Mucosa of descending colon (tissue), 3 donors: ENCODE measurements around the gene ZNF839. TPM values are rescaled to one million over a fixed set of nuclear protein-coding genes. Genes with fewer than 3 reads are reported as not detected.

Source experiments
- ATAC-seq: fragments of 200-7000 bp; cut with Tn5 transposase; one replicate; pipeline ENCODE4 v1.9.1; 2020; ENCODE audit warnings: mild to moderate bottlenecking, moderate library complexity
- DNase-seq, 3 donors: peaks; one replicate each; pipeline ENCODE4 v3.0.0-alpha.2; 2020
- H3K36me3 ChIP-seq: fragments of 200-600 bp; one replicate; pipeline ENCODE4 v1.8.0; 2021; ENCODE audit warnings: low read depth, mild to moderate bottlenecking
- H3K4me1 ChIP-seq: fragments of 200-600 bp; one replicate; pipeline ENCODE4 v1.8.0; 2021; ENCODE audit warnings: low read depth, mild to moderate bottlenecking
- H3K4me3 ChIP-seq: fragments of 200-600 bp; one replicate; pipeline ENCODE4 v1.8.0; 2021; ENCODE audit warnings: mild to moderate bottlenecking
- H3K9me3 ChIP-seq: fragments of 200-600 bp; one replicate; pipeline ENCODE4 v1.8.0; 2021; ENCODE audit warnings: mild to moderate bottlenecking
- intact Hi-C, 2 donors: fragments of 100-400 bp; cut with DNase I in 1 of 2; cut with micrococcal nuclease in 1 of 2; formaldehyde crosslinking; loops; one replicate each; pipeline versions ENCODE4 v1.11.0 to v1.11.1; 2022; cut with DNase I, micrococcal nuclease
- long read RNA-seq, 2 donors: library from polyadenylated mRNA; unstranded; transcript quantifications; one replicate each; pipeline ENCODE4 v2.0.0, GENCODE V29; 2019 to 2021
- total RNA-seq, 3 donors: library from RNA; stranded (reverse); fragmentation: NEBNext Ultra II Directional in 2 of 3; extraction: Animal tissue kit (Norgen Biotek cat#: 25700) in 2 of 3; gene quantifications; one replicate each; pipeline versions ENCODE4 v1.2.1 to v1.2.4, GENCODE V29; 2021 to 2023
- TF ChIP-seq, protein P1 (sequence below): fragments of 200-600 bp; IDR thresholded peaks from one replicate; pipeline ENCODE4 v1.8.0; 2022; ENCODE audit warnings: antibody characterized with exemption, mild to moderate bottlenecking
- donor health status: DM: no; HTN: no; CAD: no; lungs with moderate emphysema.
- donor health status: DM: no; HTN: no; CAD: no.
- donor health status: DM: no; HTN: yes; CAD: no.

ZNF839 gene
- total RNA-seq = 10 to 100 TPM in 1 of 3 donors, 1 to 10 TPM in 2; 9.5 to 12.4 (median 9.7) TPM
- long read RNA-seq, donor 1, transcript ZNF839-202 (8 exons, 2,987 nt) = major isoform, 6 of 11 reads
- long read RNA-seq, donor 1, partial matches to known transcripts = 1 of 11 reads
- long read RNA-seq, donor 1, other reads (novel, unspliced or antisense) = 4 of 11 reads
- long read RNA-seq, donor 2 = 0 reads

DNA sequence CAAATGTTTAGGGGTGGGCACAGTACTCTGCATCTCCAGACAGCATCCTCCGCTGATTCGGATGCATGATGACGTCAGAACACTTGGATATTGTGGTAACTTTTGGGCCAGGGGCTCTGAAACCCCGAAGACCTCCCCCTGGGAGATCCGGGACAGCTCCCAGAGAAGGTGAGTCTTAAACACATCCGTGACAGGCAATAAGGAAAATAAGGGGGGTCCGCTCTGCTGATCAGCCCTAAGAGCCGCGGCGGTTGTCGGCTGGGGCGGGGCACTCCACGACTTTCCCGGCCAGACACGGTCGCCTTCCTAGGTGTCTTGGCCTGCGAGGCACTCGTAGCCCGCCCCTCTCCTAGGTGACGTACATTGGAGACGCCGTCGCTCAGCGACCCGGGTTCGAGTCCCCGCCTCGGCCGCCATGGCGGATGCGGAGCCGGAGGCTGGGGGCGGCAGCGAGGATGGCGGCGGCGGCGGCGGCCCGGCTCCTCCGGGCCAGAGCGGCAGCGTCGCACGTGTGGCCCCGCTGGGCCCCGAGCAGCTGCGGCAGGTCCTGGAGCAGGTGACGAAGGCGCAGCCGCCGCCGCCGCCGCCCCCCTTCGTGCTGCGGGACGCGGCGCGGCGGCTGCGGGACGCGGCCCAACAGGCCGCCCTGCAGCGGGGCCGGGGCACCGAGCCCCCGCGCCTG, at the start of gene ZNF839:
ZNF839 (plus strand) TSS at position 396 of the 682 bp plus-strand sequence; CDS start at position 416, 20 bp downstream.
- H3K36me3 ChIP-seq = no peaks in the 10 kb centered on the region
- no peaks in the 10 kb centered on the region for H3K9me3 ChIP-seq
- peaks cover 12% of the 10 kb centered on the region for H3K4me1 ChIP-seq
- peak; percentile 96 for DNase-seq
- intact Hi-C loops = loop anchor here (5.0 to 10.0 kb wide), 2 partner anchors 82 to 85 kb away; no protein-coding TSS in a partner anchor
- ATAC-seq = peak; percentile 79
- H3K4me3 ChIP-seq = peak within 1 kb of the TSS; percentile 64
- TF ChIP-seq, protein P1, sequence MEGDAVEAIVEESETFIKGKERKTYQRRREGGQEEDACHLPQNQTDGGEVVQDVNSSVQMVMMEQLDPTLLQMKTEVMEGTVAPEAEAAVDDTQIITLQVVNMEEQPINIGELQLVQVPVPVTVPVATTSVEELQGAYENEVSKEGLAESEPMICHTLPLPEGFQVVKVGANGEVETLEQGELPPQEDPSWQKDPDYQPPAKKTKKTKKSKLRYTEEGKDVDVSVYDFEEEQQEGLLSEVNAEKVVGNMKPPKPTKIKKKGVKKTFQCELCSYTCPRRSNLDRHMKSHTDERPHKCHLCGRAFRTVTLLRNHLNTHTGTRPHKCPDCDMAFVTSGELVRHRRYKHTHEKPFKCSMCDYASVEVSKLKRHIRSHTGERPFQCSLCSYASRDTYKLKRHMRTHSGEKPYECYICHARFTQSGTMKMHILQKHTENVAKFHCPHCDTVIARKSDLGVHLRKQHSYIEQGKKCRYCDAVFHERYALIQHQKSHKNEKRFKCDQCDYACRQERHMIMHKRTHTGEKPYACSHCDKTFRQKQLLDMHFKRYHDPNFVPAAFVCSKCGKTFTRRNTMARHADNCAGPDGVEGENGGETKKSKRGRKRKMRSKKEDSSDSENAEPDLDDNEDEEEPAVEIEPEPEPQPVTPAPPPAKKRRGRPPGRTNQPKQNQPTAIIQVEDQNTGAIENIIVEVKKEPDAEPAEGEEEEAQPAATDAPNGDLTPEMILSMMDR = no peak

DNA sequence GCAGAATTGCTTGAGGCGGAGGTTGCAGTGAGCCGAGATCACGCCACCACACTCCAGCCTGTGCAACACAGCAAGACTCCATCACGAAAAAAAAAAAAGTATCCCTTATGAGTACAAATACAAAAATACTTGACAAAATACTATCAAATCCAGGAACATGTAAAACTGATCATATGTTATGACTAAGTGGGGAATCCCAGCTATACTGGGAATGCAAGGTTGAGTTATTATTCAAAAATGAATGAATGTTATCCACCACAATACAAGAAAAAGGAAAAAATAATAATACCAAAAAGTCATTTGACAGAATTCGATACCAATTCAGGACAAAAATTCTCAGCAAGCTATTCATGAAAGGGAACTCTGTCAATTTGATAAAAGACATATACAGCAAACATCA, 47.2 kb upstream of the ZNF839 start:
- DNase-seq (no peak), ATAC-seq (no peak)
- Histone ChIP-seq H3K36me3 (no peaks in the 10 kb centered on the region), H3K4me1 (no peaks in the 10 kb centered on the region), H3K4me3 (no peak overlapping the region), H3K9me3 (no peaks in the 10 kb centered on the region)
- intact Hi-C loops = no loop called here
- TF ChIP-seq, protein P1 = no peak

DNA sequence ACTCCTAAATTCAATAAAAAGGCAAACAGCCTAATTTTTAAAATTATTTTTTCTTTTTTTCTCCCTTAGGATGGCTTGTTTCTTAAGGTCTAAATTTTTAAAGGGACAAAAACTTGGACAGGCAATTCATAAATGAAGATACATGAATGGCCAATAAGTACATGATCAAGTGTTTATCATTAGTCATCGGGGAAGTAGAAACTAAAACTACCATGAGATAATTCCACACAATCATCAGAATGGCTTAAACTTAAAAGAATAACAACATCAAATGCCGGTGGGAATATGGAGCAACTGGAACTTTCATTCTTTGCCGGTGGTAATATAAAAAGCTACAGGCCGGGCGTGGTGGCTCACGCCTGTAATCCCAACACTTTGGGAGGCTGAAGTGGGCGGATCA, 43.7 kb upstream of the ZNF839 start:
- no peak for ATAC-seq
- Histone ChIP-seq H3K4me3 (no peak overlapping the region), H3K4me1 (no peaks in the 10 kb centered on the region), H3K9me3 (no peaks in the 10 kb centered on the region), H3K36me3 (no peaks in the 10 kb centered on the region)
- TF ChIP-seq, protein P1 = no peak
- no peak for DNase-seq
- intact Hi-C loops = no loop called here

DNA sequence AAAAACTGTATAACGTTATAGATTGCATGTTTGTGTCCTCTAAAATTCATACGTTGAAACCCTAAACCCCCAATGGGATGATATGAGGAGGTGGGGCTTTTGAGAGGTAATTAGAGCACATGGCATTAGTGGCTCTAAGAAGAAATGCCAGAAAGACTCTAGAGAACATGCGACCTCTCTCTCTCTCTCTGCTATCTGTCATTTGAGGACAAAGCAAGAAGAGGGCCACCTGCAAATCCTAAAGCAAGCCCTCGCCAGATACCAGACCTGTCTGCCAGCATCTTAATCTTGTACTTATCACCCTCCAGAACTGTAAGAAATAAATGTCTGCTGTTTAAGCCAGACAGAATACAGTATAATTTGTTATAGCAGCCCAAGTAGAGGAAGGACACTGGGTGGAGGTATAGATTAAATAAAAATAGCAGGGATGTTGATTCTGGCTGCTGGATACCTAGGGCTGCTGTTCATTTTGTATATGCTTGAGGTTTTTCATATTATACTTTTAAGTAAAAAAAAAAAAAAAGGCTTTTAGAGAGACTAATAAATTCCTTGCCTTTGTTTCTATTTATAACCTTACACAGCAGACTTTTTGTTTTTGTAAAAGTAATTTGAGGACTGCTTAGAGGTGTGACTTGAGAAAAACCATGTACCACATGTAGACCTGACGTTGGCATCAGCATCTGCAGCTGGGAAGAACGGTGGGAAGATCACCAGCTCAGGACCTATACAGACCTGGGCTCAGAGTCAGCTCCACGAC, 41.5 kb upstream of the ZNF839 start:
- no peak for DNase-seq
- intact Hi-C loops = no loop called here

DNA sequence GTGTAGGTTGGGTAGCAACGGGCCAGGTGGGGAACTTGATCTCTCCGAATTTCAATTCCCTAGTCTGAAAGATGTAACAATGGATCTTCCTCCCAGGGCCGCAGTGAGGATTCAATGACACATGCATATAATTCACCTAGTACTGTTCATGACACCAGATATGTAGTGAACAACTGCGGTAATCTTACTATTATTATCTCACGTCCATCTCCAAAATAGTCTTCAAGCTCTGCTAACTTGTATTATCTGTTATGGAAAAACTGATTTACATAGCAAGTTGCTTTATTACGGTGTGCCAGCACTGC, 41.0 kb upstream of the ZNF839 start:
- TF ChIP-seq, protein P1 = no peak
- DNase-seq (no peak), ATAC-seq (no peak)
- Histone ChIP-seq H3K9me3 (no peaks in the 10 kb centered on the region), H3K4me1 (no peaks in the 10 kb centered on the region), H3K4me3 (no peak overlapping the region), H3K36me3 (no peaks in the 10 kb centered on the region)
- intact Hi-C loops = no loop called here

More for the DNA sequence above, 41.5 kb upstream of the ZNF839 start:
- H3K4me1 ChIP-seq = no peaks in the 10 kb centered on the region
- TF ChIP-seq, protein P1 = no peak
- H3K36me3 ChIP-seq = no peaks in the 10 kb centered on the region
- no peak overlapping the region for H3K4me3 ChIP-seq
- no peak for ATAC-seq
- H3K9me3 ChIP-seq = no peaks in the 10 kb centered on the region
